Stimulated activated naive CD8-positive, alpha-beta T cell treated with anti-CD3 and anti-CD28 coated beads, Interleukin-15, Interleukin-2, amounts not matched to agents 100 ng/mL and 50 ng/mL, for 24 hours (primary cell): ENCODE data around the gene PNPLA7.
"Not testable (repeated sequence)": the region's sequence is repeated elsewhere in the genome, so short reads cannot be mapped to it uniquely, and the experiment has no call there.

Experiments
- H3K27ac Mint-ChIP-seq: one replicate; pipeline ENCODE4 v1.8.0; 2021; ENCODE audit warnings: mild to moderate bottlenecking, mixed read lengths
- H3K27me3 Mint-ChIP-seq: one replicate; pipeline ENCODE4 v1.8.0; 2021; ENCODE audit warnings: mixed read lengths
- H3K36me3 Mint-ChIP-seq: one replicate; pipeline ENCODE4 v1.8.0; 2021; ENCODE audit warnings: low read depth, mixed read lengths
- H3K4me1 Mint-ChIP-seq: one replicate; pipeline ENCODE4 v1.8.0; 2021; ENCODE audit warnings: low read depth, mixed read lengths
- H3K4me3 Mint-ChIP-seq: one replicate; pipeline ENCODE4 v1.8.0; 2021; ENCODE audit warnings: mild to moderate bottlenecking, mixed read lengths
- H3K9me3 Mint-ChIP-seq: one replicate; pipeline ENCODE4 v1.8.0; 2021; ENCODE audit warnings: mixed read lengths

Gene PNPLA7

DNA sequence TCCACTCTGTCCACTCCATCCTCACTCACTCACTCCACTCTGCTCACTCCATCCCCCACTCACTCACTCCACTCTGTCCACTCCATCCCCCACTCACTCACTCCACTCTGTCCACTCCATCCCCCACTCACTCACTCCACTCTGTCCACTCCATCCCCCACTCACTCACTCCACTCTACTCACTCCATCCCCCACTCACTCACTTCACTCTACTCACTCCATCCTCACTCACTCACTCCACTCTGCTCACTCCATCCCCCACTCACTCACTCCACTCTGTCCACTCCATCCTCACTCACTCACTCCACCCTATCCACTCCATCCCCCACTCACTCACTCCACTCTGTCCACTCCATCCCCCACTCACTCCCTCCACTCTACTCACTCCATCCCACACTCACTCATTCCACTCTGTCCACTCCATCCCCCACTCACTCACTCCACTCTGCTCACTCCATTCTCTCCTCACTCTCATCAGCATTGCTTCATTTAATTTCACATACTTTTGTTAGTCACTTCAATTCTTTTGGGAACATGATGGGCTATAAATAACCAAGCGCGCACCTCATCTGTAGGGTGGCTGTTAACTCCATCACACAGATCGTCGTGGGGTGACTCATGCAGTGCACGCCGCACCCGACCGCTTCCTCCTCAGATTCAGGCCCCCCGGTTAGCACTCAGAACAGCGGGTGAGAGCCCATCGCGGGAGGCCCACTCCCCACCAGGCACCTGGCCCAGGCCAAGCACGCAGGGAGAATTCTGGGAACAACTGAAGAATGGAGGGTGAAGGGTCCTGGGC lies 31.3 kb downstream of the PNPLA7 start:
- H3K4me3 Mint-ChIP-seq, H3K27ac Mint-ChIP-seq, H3K36me3 Mint-ChIP-seq, H3K27me3 Mint-ChIP-seq, H3K9me3 Mint-ChIP-seq, H3K4me1 Mint-ChIP-seq: not testable (repeated sequence)

DNA sequence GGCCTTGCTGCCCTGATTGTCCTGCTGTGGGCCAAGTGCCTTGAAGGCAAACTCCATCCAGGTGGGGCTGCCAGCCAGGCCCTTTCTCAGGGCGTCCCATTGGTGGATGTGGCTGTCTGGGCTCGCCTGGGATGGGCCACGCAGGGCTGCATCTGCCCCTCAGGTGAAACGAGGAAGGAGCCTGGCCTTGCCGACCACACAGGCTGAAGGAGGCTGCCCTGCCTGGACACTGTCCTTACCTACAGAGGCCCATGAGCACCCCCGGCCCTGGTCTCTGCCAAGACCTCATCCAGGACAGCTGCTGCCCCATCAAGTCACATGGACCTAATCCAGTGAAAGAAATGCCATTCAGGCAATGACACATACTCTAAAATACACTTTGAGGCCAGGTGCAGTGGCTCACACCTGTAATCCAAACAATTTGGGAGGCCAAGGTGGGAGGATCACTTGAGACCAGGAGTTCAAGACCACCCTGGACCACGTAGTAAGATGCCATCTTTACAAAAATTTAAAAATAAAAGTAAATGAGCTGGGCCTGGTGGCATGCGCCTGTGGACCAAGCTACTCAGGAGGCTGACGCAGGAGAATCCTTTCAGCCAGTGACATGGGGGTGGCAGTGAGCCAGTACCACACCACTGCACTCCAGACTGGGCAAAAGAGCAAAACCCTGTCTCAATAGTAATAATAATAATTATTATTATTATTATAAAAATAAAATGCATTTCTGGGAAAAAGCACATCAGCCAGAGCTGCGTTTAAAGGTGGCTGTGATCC lies 33.9 kb downstream of the PNPLA7 start:
- Mint-ChIP-seq H3K4me1 (peaks cover 3% of the 10 kb centered on the region), H3K27ac (no peak overlapping the region), H3K27me3 (no peaks in the 10 kb centered on the region), H3K36me3 (no peaks in the 10 kb centered on the region), H3K4me3 (no peak overlapping the region), H3K9me3 (no peaks in the 10 kb centered on the region)

DNA sequence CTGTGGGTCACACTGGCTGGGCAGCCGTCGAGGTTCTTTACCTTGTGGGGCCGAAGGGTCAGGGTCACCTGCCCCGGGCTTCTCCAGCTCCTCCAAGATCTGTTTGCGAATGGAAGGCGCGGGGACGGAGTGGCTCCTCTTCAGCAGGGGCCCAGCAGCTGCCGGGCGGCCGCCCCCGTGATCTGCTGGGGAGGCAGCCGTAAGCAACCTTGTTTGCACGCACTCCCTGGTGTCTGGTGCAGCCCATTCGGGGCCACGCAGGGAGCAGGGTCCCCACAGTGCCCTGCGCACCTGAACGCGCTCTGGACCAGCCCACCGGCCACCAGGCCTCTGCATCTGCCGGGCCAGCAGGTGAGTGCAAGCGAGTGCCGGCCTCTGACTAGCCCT lies 34.9 kb downstream of the PNPLA7 start:
- H3K9me3 Mint-ChIP-seq, result no peaks in the 10 kb centered on the region
- no peaks in the 10 kb centered on the region for H3K27me3 Mint-ChIP-seq
- H3K36me3 Mint-ChIP-seq, result no peaks in the 10 kb centered on the region
- H3K27ac Mint-ChIP-seq, result no peak overlapping the region
- no peak overlapping the region for H3K4me3 Mint-ChIP-seq
- peaks cover 3% of the 10 kb centered on the region for H3K4me1 Mint-ChIP-seq

DNA sequence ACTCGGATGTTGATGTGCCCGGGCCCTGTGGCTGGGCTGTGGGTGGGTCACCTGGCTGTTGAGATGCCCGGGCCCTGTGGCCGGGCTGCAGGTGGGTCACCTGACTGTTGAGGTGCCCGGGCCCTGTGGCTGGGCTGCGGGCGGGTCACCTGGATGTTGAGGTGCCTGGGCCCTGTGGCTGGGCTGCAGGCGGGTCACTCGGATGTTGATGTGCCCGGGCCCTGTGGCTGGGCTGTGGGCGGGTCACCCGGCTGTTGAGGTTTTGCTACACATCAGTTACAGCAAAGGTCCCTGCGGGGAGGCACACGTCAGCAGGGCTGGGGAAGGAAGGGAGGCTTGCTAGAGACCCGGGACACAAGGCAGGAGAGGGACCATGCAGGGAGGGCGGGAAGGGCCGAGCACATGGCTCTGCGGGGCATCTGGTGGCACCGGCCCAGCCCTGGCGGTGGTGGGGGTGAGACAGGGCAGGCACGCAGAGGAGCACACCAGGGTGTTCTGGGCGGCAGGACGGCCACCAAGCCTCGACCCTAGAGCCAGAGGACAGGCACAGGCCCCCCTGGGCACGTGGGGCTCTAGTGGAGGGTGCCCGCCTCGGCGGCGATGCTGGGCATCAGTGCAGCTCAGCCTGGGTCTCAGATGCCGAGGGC lies 35.4 kb downstream of the PNPLA7 start:
- no peaks in the 10 kb centered on the region for H3K27me3 Mint-ChIP-seq

DNA sequence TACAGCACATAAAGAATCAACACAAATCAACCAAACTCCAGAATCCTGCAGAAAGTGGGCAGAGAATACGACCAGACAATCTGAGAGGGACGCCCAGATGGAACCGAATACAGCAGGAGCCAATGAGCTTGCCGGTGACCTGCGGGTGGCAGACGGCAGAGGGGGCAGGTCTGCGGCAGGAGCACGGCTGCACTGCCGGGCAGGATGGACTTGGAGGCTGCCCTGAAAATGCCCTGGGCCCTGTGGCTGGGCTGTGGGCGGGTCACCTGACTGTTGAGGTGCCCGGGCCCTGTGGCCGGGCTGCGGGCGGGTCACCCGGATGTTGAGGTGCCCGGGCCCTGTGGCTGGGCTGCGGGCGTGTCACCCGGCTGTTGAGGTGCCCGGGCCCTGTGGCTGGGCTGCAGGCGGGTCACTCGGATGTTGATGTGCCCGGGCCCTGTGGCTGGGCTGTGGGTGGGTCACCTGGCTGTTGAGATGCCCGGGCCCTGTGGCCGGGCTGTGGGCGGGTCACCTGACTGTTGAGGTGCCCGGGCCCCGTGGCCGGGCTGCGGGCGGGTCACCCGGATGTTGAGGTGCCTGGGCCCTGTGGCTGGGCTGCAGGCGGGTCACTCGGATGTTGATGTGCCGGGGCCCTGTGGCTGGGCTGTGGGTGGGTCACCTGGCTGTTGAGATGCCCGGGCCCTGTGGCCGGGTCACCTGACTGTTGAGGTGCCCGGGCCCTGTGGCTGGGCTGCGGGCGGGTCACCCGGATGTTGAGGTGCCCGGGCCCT lies 36.2 kb downstream of the PNPLA7 start:
- not testable (repeated sequence) for H3K4me1 Mint-ChIP-seq, H3K4me3 Mint-ChIP-seq, H3K27ac Mint-ChIP-seq, H3K36me3 Mint-ChIP-seq, H3K27me3 Mint-ChIP-seq, H3K9me3 Mint-ChIP-seq

More for the DNA sequence above, 35.4 kb downstream of the PNPLA7 start:
- Mint-ChIP-seq H3K9me3 (no peaks in the 10 kb centered on the region), H3K36me3 (no peaks in the 10 kb centered on the region), H3K27ac (no peak overlapping the region), H3K4me1 (peaks cover 3% of the 10 kb centered on the region), H3K4me3 (no peak overlapping the region)

DNA sequence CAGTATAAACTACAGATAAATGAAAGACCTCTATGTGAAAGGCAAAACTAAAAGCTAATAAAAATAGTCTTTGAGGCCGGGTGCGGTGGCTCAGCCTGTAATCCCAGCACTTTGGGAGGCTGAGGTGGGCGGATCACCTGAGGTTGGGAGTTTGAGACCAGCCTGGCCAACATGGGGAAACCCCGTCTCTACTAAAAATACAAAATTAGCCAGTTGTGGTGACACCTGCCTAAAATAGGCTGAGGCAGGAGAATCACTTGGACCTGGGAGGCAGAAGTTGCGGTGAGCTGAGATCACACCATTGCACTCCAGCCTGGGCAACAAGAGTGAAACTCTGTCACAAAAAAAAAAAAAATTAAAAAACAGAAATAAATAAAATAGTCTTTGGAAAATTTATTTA lies 37.1 kb downstream of the PNPLA7 start:
- H3K27me3 Mint-ChIP-seq, H3K36me3 Mint-ChIP-seq, H3K9me3 Mint-ChIP-seq, H3K4me3 Mint-ChIP-seq, H3K27ac Mint-ChIP-seq, H3K4me1 Mint-ChIP-seq: not testable (repeated sequence)

DNA sequence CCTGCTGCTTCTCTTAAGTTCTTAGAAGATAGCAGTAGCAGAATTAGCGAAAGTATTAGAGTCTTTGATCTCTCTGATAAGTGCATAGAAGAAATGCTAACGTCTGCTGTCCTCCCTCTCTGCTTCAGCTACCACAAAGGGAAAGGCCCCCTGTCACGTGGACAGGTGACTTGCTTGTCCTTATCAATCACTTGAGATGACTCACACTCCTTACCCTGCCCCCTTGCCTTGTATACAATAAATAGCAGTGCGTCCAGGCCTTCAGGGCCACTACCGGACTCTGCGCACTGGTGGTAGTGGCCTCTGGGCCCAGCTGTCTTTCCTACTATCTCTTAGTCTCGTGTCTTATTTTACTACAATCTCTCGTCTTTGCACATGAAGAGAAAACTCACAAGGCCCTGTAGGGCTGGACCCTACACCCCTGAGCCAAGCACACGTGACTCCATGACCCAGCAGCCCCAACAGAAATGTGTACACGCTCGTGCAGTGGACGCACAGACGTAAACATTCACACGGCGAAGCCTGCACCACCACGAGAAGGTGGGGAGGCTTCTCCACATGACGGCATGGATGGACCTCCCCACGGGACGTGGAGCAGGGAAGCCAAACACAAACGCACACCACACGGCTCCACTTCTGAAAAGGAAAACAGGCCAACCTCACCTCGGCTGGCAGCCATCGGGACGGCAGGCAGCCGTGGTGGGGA lies 38.3 kb downstream of the PNPLA7 start:
- Mint-ChIP-seq H3K4me3 (no peak overlapping the region), H3K36me3 (no peaks in the 10 kb centered on the region), H3K4me1 (peaks cover 3% of the 10 kb centered on the region), H3K27ac (no peak overlapping the region), H3K9me3 (no peaks in the 10 kb centered on the region), H3K27me3 (no peaks in the 10 kb centered on the region)

DNA sequence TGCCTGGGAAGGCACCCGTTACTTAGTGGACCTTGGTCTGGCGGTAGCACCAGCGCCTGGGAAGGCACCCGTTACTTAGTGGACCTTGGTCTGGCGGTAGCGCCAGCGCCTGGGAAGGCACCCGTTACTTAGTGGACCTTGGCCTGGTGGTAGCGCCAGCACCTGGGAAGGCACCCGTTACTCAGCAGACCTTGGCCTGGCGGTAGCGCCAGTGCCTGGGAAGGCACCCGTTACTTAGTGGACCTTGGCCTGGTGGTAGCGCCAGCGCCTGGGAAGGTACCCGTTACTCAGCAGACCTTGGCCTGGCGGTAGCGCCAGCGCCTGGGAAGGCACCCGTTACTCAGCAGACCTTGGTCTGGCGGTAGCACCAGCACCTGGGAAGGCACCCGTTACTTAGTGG lies 39.1 kb downstream of the PNPLA7 start:
- not testable (repeated sequence) for H3K36me3 Mint-ChIP-seq, H3K27me3 Mint-ChIP-seq, H3K4me1 Mint-ChIP-seq, H3K4me3 Mint-ChIP-seq, H3K27ac Mint-ChIP-seq, H3K9me3 Mint-ChIP-seq

DNA sequence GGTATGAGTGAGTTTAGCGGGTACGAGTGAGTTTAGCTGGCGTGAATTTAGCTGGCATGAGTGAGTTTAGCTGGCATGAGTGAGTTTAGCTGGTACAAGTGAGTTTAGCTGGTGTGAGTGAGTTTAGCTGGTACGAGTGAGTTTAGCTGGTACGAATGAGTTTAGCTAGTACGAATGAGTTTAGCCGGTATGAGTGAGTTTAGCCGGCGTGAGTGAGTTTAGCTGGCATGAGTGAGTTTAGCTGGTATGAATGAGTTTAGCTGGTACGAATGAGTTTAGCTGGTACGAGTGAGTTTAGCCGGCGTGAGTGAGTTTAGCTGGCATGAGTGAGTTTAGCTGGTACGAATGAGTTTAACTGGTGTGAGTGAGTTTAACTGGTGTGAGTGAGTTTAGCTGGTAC lies 41.0 kb downstream of the PNPLA7 start:
- Mint-ChIP-seq H3K9me3 (no peaks in the 10 kb centered on the region), H3K36me3 (no peaks in the 10 kb centered on the region)

DNA sequence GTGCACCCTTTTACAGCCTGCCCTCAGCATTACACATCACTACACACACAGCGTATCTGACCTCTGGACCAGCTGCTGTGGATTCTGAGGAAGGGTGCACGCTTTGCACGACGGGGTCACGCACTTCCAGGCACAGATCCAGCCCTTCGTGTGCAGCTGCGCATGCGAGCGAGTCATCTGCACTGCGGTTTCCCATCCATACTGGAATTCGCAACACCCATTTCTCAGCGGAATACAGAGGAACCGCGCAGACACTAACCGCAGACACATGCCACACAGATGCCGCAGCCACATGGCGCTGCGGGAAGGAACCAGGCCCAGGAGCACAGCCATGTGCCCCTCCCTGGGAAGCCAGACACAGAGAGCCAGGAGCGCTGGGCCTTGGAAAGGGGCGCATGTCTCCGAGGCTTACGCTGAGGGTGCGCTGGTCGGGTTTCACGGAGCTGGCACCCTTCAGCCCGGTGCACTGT lies 43.5 kb downstream of the PNPLA7 start:
- Mint-ChIP-seq H3K27ac (no peak overlapping the region), H3K36me3 (peaks cover 5% of the 10 kb centered on the region), H3K9me3 (no peaks in the 10 kb centered on the region), H3K4me3 (no peak overlapping the region), H3K27me3 (no peaks in the 10 kb centered on the region), H3K4me1 (peaks cover 6% of the 10 kb centered on the region)

More for the DNA sequence above, 41.0 kb downstream of the PNPLA7 start:
- no peak overlapping the region for H3K4me3 Mint-ChIP-seq
- peaks cover 3% of the 10 kb centered on the region for H3K4me1 Mint-ChIP-seq
- H3K27me3 Mint-ChIP-seq, result no peaks in the 10 kb centered on the region
- H3K27ac Mint-ChIP-seq, result no peak overlapping the region

DNA sequence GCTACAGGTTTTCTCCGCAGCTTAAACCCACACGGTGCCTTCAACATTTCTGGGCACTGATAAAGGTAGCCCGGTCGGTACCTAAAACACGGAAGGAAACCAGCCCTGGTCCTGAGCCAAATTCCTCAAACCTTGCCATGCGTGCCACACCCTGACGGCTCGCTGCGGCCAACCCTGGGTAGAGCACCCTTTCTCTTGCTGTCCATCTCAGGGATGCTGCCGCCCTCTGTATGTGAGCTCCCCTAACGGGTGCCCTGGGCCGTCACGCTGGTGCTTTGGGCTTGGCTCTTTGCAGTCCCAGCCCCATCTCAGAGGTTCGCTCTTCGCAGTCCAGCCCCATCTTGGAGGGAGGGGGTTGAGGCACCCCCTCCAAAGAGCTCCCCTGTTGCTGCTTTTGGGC lies 43.9 kb downstream of the PNPLA7 start:
- Mint-ChIP-seq H3K4me3 (no peak overlapping the region), H3K27ac (no peak overlapping the region), H3K9me3 (no peaks in the 10 kb centered on the region), H3K27me3 (no peaks in the 10 kb centered on the region), H3K4me1 (peaks cover 8% of the 10 kb centered on the region), H3K36me3 (peaks cover 7% of the 10 kb centered on the region)

DNA sequence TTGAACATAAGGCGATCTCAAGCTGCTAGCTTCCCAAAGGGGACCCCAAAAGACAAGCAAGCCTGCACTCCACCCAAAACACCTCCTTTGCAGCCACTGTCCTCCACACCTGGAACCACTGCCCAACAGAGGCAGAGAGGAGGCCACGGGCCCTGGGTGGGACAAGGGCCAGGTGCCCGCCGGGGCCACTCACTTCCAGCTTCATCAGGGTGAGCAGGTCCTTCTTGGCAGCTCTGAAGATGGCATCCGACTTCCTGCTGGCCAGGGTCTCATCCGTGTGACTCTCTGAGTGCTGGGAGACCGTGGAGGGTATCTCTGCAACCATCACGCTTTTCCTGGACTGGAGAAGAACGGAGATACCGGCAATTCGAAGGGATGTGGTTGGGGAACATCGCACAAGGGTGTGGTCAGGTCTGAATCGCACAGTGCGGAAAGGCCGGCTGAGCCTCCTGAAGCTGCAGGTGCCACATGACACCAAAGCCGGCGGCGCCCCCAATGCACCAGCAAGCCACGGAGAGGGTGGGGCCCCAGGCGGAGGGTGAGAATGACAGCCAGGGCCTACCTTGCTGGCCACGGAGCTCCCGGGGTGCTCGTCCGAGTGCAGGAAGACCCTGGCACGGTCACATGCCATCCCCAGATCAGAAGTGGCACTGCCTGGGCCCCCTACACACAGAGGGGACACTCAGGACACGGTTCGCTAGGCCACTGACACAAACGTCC lies 44.6 kb downstream of the PNPLA7 start:
- H3K4me3 Mint-ChIP-seq, result no peak overlapping the region
- H3K4me1 Mint-ChIP-seq, result peaks cover 8% of the 10 kb centered on the region
- H3K36me3 Mint-ChIP-seq, result peaks cover 7% of the 10 kb centered on the region
- H3K27ac Mint-ChIP-seq, result no peak overlapping the region
- no peaks in the 10 kb centered on the region for H3K27me3 Mint-ChIP-seq
- no peaks in the 10 kb centered on the region for H3K9me3 Mint-ChIP-seq

DNA sequence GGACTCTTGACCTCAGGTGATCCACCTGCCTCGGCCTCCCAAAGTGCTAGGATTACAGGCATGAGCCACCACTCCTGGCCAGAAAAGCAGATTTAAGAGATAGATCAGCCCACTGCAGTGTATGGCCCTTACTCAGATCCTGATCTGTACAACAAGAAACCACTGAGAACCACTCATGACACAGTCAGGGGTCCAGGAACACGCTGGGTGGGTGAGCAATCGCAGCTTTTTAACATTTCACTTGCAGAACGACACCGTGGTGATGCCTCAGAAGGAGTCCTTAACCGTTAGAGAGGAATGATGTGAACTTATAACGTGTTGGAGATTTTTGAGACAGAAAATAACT lies 45.8 kb downstream of the PNPLA7 start:
- H3K4me3 Mint-ChIP-seq, result no peak overlapping the region

More for the DNA sequence above, 45.8 kb downstream of the PNPLA7 start:
- no peaks in the 10 kb centered on the region for H3K27me3 Mint-ChIP-seq
- no peaks in the 10 kb centered on the region for H3K9me3 Mint-ChIP-seq
- peaks cover 8% of the 10 kb centered on the region for H3K4me1 Mint-ChIP-seq
- peaks cover 7% of the 10 kb centered on the region for H3K36me3 Mint-ChIP-seq
- no peak overlapping the region for H3K27ac Mint-ChIP-seq
